ENCODE results near the gene IL13RA2. TPM values are rescaled to one million over a fixed set of nuclear protein-coding genes. Genes with fewer than 3 reads are reported as not detected.

IL13RA2 gene
- total RNA-seq, 1 experiment from 2014 or later = 8.1 TPM

DNA sequence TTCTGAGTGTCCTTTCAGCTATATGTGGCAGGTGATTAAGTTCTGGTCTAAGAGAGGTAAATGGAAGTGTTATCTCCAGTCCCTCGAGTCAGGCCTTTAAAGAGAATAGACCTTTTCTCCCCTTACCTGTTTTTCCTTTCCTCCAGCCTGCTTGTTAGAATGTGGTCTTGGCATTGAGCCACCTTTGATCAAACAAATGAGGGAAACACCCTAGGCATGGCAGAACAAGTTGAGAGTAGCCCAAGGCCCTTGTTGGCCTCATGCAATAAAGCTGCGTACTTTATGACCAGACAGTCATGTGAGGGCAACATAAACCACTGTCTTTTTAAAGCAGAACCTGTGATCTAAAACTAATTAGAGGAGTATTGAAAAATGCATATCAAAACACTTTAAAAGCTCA lies 13.2 kb upstream of the IL13RA2 start:
- Histone ChIP-seq H3K9me2 (replicated peaks; ENCODE audit: low read length) (no peaks in the 10 kb centered on the region), H3K4me3 (ENCODE audit: low read length) (no peak overlapping the region), H3K27me3 (ENCODE audit: low read length) (no peaks in the 10 kb centered on the region), H3K9me3 (ENCODE audit: low read length) (no peaks in the 10 kb centered on the region), H3F3A (ENCODE audit: low read length, unreplicated experiment) (no peaks in the 10 kb centered on the region), H4K20me1 (ENCODE audit: low read length) (no peaks in the 10 kb centered on the region), H2AFZ (ENCODE audit: low read length) (0 out of 2 replicates have a peak overlapping the region, but pooled peaks have one; percentile 0), H3K4me1 (ENCODE audit: insufficient read depth, low read length) (peaks cover 36% of the 10 kb centered on the region), H3K27ac (ENCODE audit: low read length) (peak overlapping the region; percentile 73), H3K79me2 (ENCODE audit: low read length) (no peaks in the 10 kb centered on the region), H3K9ac (ENCODE audit: low read length) (peak overlapping the region; percentile 22; the same call in 1 of the 2 replicates), H3K4me2 (ENCODE audit: low read length) (peak overlapping the region; percentile 57), H3K36me3 (ENCODE audit: low read depth, low read length) (no peaks in the 10 kb centered on the region)
- BruUV-seq (replicated peaks) = no TSS peak
- DNase-seq = peak; percentile 85
- no peak for TF ChIP-seq EZH2phosphoT487 (IDR thresholded peaks at IDR 0.05; ENCODE audit: borderline replicate concordance, low read length)
- no peak for TF ChIP-seq EZH2 (IDR thresholded peaks at IDR 0.05; ENCODE audit: low read length, unreplicated experiment)
- TF ChIP-seq CTCF (conservative IDR thresholded peaks at IDR 0.05; ENCODE audit: low read depth, low read length) = no peak
- ChIA-PET POLR2A (ENCODE audit: unreplicated experiment) (no interaction called here), CTCF (no interaction called here)
- ATAC-seq = peak; percentile 63
- intact Hi-C loops (cut with micrococcal nuclease) = no loop called here

GRCh38 chrX:115029869-115030570 lies 12.6 kb upstream of the IL13RA2 start:
- BruUV-seq (replicated peaks) = no TSS peak
- ATAC-seq = no peak
- POLR2A ChIA-PET (ENCODE audit: unreplicated experiment) = no interaction called here
- H3K27me3 ChIP-seq (ENCODE audit: low read length) = no peaks in the 10 kb centered on the region
- H3K27ac ChIP-seq (ENCODE audit: low read length) = peak overlapping the region; percentile 73
- H3K4me2 ChIP-seq (ENCODE audit: low read length) = peak overlapping the region; percentile 57
- H3K79me2 ChIP-seq (ENCODE audit: low read length) = no peaks in the 10 kb centered on the region
- no peaks in the 10 kb centered on the region for H3K36me3 ChIP-seq (ENCODE audit: low read depth, low read length)
- CTCF ChIA-PET = no interaction called here
- intact Hi-C loops (cut with micrococcal nuclease) = no loop called here
- no peak overlapping the region for H3K4me3 ChIP-seq (ENCODE audit: low read length)
- H3K9ac ChIP-seq (ENCODE audit: low read length) = peak overlapping the region; percentile 22; the same call in 1 of the 2 replicates
- H3K9me3 ChIP-seq (ENCODE audit: low read length) = no peaks in the 10 kb centered on the region
- no peak for DNase-seq
- no peaks in the 10 kb centered on the region for H3F3A ChIP-seq (ENCODE audit: low read length, unreplicated experiment)
- H3K9me2 ChIP-seq (replicated peaks; ENCODE audit: low read length) = no peaks in the 10 kb centered on the region
- TF ChIP-seq CTCF (conservative IDR thresholded peaks at IDR 0.05; ENCODE audit: low read depth, low read length) (no peak), EZH2phosphoT487 (IDR thresholded peaks at IDR 0.05; ENCODE audit: borderline replicate concordance, low read length) (no peak), EZH2 (IDR thresholded peaks at IDR 0.05; ENCODE audit: low read length, unreplicated experiment) (no peak)
- H2AFZ ChIP-seq (ENCODE audit: low read length) = 0 out of 2 replicates have a peak overlapping the region, but pooled peaks have one; percentile 0
- peaks cover 36% of the 10 kb centered on the region for H3K4me1 ChIP-seq (ENCODE audit: insufficient read depth, low read length)
- no peaks in the 10 kb centered on the region for H4K20me1 ChIP-seq (ENCODE audit: low read length)

DNA sequence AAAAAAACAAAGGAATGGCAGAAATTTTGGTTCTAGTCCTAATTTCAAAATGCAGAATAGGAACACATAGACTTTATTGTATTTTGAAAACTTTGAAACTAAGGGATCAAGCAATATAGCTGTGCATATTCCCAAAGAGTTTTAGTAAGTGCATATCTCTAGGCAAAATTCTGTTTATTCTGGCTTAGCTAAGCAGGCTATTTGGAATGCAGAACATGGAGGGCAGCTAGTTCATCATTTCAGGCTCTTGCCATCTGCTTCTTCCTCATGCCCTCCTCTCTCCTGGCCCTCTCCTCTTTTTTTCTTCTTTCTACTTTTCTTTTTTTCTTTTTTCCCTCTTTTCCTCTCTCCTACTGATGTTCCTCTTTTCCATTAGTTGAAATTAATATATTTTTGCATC lies 12.0 kb upstream of the IL13RA2 start:
- no peak for ATAC-seq
- no peaks in the 10 kb centered on the region for H3K9me2 ChIP-seq (replicated peaks; ENCODE audit: low read length)
- no peaks in the 10 kb centered on the region for H3K9me3 ChIP-seq (ENCODE audit: low read length)
- no TSS peak for BruUV-seq (replicated peaks)
- no peaks in the 10 kb centered on the region for H3K27me3 ChIP-seq (ENCODE audit: low read length)
- no peak overlapping the region for H3K4me2 ChIP-seq (ENCODE audit: low read length)
- intact Hi-C loops (cut with micrococcal nuclease) = no loop called here
- CTCF ChIA-PET = no interaction called here
- no peak for TF ChIP-seq EZH2 (IDR thresholded peaks at IDR 0.05; ENCODE audit: low read length, unreplicated experiment)
- no peak for TF ChIP-seq EZH2phosphoT487 (IDR thresholded peaks at IDR 0.05; ENCODE audit: borderline replicate concordance, low read length)
- TF ChIP-seq CTCF (conservative IDR thresholded peaks at IDR 0.05; ENCODE audit: low read depth, low read length) = no peak
- no peak overlapping the region for H3K9ac ChIP-seq (ENCODE audit: low read length)
- H3K4me1 ChIP-seq (ENCODE audit: insufficient read depth, low read length) = peaks cover 36% of the 10 kb centered on the region
- no peak overlapping the region for H2AFZ ChIP-seq (ENCODE audit: low read length)
- H3K36me3 ChIP-seq (ENCODE audit: low read depth, low read length) = no peaks in the 10 kb centered on the region
- DNase-seq = no peak
- POLR2A ChIA-PET (ENCODE audit: unreplicated experiment) = no interaction called here
- H3K79me2 ChIP-seq (ENCODE audit: low read length) = no peaks in the 10 kb centered on the region
- H3F3A ChIP-seq (ENCODE audit: low read length, unreplicated experiment) = no peaks in the 10 kb centered on the region
- H3K27ac ChIP-seq (ENCODE audit: low read length) = 0 out of 2 replicates have a peak overlapping the region, but pooled peaks have one; percentile 73
- H3K4me3 ChIP-seq (ENCODE audit: low read length) = no peak overlapping the region
- H4K20me1 ChIP-seq (ENCODE audit: low read length) = no peaks in the 10 kb centered on the region
